HCT116 (cell line): ENCODE results near the gene NDUFA5.

ENCODE experiments used
- EZH2 ChIP-seq: fragments of 200-600 bp; sonication (generic); IDR thresholded peaks from 2 replicates; pipeline ENCODE4 v1.6.1; 2017; ENCODE audit warnings: antibody characterized with exemption, mixed run types
- JUND ChIP-seq: IDR thresholded peaks from 2 replicates; pipeline ENCODE4 v1.6.1; 2012
- POLR2A ChIP-seq: IDR thresholded peaks from 2 replicates; pipeline ENCODE4 v1.7.0; 2011; ENCODE audit warnings: borderline replicate concordance; ENCODE audit not compliant: insufficient read depth, insufficient read length; ENCODE audit errors: extremely low read depth
- POLR2AphosphoS5 ChIP-seq: IDR thresholded peaks from 2 replicates; pipeline ENCODE4 v1.6.1; 2011; ENCODE audit warnings: mild to moderate bottlenecking, low read depth, low read length, moderate library complexity
- SIN3A ChIP-seq: IDR thresholded peaks from 2 replicates; pipeline ENCODE4 v1.6.1; 2012; ENCODE audit warnings: low read depth
- SP1 ChIP-seq: IDR thresholded peaks from 2 replicates; pipeline ENCODE4 v1.6.1; 2012; ENCODE audit warnings: low read depth
- SRF ChIP-seq: IDR thresholded peaks from 2 replicates; pipeline ENCODE4 v1.6.1; 2012; ENCODE audit warnings: low read depth
- ZNF274 ChIP-seq: fragments of 200-500 bp; sonication (Bioruptor generic); IDR thresholded peaks from 2 replicates; pipeline ENCODE4 v1.6.1; 2014; ENCODE audit warnings: mild to moderate bottlenecking, low read depth, low read length, inconsistent platforms
- TF ChIP-seq, protein P1 (sequence below), 3 experiments: fragments of 200-600 bp in 1 of 3; sonication (generic) in 1 of 3; IDR thresholded peaks in 2 of 3; conservative IDR thresholded peaks in 1 of 3; 2 replicates each; pipeline ENCODE4 v1.5.1; 2012 to 2017; ENCODE audit warnings: low read depth in 2 of 3, low read length in 2 of 3, antibody characterized with exemption in 1 of 3, borderline replicate concordance in 1 of 3, control low read depth in 1 of 3, mild to moderate bottlenecking in 1 of 3, mixed read lengths in 1 of 3, mixed run types in 1 of 3, moderate library complexity in 1 of 3; ENCODE audit not compliant: insufficient read depth in 1 of 3
- TF ChIP-seq, protein P2 (sequence below): IDR thresholded peaks from 2 replicates; pipeline ENCODE4 v1.6.1; 2012

DNA sequence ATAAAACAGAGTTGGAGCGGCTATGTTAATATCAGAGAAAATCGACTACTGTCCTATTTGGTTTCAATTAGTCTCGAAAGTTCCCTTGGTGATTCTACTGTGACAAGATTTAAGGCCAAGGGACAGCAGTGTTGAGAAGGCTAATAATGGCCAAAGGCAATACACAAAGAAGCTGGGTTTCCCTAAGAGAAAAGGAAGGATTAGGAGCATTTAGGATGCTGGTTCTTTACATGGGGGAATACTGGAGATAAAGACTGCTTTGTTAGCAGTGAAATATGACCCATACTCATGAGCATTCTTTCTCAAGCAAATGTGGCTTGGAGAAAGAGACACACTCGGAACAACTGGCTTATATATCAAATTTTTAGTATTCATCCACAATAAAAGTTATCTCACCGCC is 55.4 kb downstream of the NDUFA5 start:
- TF ChIP-seq, protein P1, sequence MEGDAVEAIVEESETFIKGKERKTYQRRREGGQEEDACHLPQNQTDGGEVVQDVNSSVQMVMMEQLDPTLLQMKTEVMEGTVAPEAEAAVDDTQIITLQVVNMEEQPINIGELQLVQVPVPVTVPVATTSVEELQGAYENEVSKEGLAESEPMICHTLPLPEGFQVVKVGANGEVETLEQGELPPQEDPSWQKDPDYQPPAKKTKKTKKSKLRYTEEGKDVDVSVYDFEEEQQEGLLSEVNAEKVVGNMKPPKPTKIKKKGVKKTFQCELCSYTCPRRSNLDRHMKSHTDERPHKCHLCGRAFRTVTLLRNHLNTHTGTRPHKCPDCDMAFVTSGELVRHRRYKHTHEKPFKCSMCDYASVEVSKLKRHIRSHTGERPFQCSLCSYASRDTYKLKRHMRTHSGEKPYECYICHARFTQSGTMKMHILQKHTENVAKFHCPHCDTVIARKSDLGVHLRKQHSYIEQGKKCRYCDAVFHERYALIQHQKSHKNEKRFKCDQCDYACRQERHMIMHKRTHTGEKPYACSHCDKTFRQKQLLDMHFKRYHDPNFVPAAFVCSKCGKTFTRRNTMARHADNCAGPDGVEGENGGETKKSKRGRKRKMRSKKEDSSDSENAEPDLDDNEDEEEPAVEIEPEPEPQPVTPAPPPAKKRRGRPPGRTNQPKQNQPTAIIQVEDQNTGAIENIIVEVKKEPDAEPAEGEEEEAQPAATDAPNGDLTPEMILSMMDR (IDR thresholded peaks at IDR 0.05 in 2 of 3, conservative IDR thresholded peaks at IDR 0.05 in 1 of 3; ENCODE audit: borderline replicate concordance in 1 of 3, insufficient read depth in 1 of 3, low read depth in 2 of 3, low read length in 2 of 3) = no peak
- TF ChIP-seq JUND (no peak), POLR2AphosphoS5 (no peak), SRF (no peak), ZNF274 (no peak), POLR2A (no peak), SIN3A (no peak), SP1 (no peak), EZH2 (no peak)
- TF ChIP-seq, protein P2, sequence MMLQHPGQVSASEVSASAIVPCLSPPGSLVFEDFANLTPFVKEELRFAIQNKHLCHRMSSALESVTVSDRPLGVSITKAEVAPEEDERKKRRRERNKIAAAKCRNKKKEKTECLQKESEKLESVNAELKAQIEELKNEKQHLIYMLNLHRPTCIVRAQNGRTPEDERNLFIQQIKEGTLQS = no peak
